KOPT-K1 (cell line): ENCODE results near the gene VIPR2.
"Not testable (repeated sequence)": the region's sequence is repeated elsewhere in the genome, so short reads cannot be mapped to it uniquely, and the experiment has no call there.

Experiments used
- H3K27ac ChIP-seq: fragments of 200-600 bp; sonication (generic); 2 replicates; pipeline ENCODE4 v1.5.1; 2016; ENCODE audit warnings: antibody characterized with exemption, mild to moderate bottlenecking, low read depth, low read length; ENCODE audit not compliant: poor library complexity, severe bottlenecking
- H3K36me3 ChIP-seq: fragments of 200-600 bp; sonication (generic); 2 replicates; pipeline ENCODE4 v1.5.1; 2017; ENCODE audit warnings: antibody characterized with exemption, mild to moderate bottlenecking, low read length, moderate library complexity; ENCODE audit not compliant: insufficient read depth
- H3K9me3 ChIP-seq: fragments of 200-600 bp; sonication (generic); 2 replicates; pipeline ENCODE4 v1.5.1; 2017; ENCODE audit warnings: antibody characterized with exemption, low read length, mild to moderate bottlenecking; ENCODE audit not compliant: insufficient read depth, poor library complexity, severe bottlenecking

The VIPR2 gene

GRCh38 chr7:159005618-159006017 lies 139.0 kb downstream of the VIPR2 start:
- H3K27ac ChIP-seq, result no peak overlapping the region
- H3K36me3 ChIP-seq, result no peaks in the 10 kb centered on the region
- no peaks in the 10 kb centered on the region for H3K9me3 ChIP-seq

- H3K27ac ChIP-seq, result no peak overlapping the region
- H3K9me3 ChIP-seq, result no peaks in the 10 kb centered on the region
These were observed 140.3 kb downstream of the VIPR2 start for GRCh38 chr7:159004411-159004810.

GRCh38 chr7:159001811-159002210 lies 142.9 kb downstream of the VIPR2 start:
- Histone ChIP-seq H3K27ac (no peak overlapping the region), H3K36me3 (no peaks in the 10 kb centered on the region), H3K9me3 (peaks cover 8% of the 10 kb centered on the region)

More at GRCh38 chr7:159004411-159004810, 140.3 kb downstream of the VIPR2 start:
- no peaks in the 10 kb centered on the region for H3K36me3 ChIP-seq

- no peaks in the 10 kb centered on the region for H3K36me3 ChIP-seq
- peaks cover 9% of the 10 kb centered on the region for H3K9me3 ChIP-seq
- no peak overlapping the region for H3K27ac ChIP-seq
These were observed 143.7 kb downstream of the VIPR2 start for GRCh38 chr7:159000859-159001435.

- H3K9me3 ChIP-seq, result peaks cover 9% of the 10 kb centered on the region
- H3K36me3 ChIP-seq, result no peaks in the 10 kb centered on the region
- H3K27ac ChIP-seq, result no peak overlapping the region
These were observed 144.6 kb downstream of the VIPR2 start for GRCh38 chr7:159000070-159000469.

- Histone ChIP-seq H3K36me3 (no peaks in the 10 kb centered on the region), H3K9me3 (peaks cover 15% of the 10 kb centered on the region), H3K27ac (no peak overlapping the region)
These were observed 145.2 kb downstream of the VIPR2 start for GRCh38 chr7:158999496-158999895.

- peaks cover 19% of the 10 kb centered on the region for H3K9me3 ChIP-seq
- not testable (repeated sequence) for H3K36me3 ChIP-seq, H3K27ac ChIP-seq
These were observed 146.4 kb downstream of the VIPR2 start for GRCh38 chr7:158998261-158998660.

GRCh38 chr7:158997471-158997870 lies 147.2 kb downstream of the VIPR2 start:
- no peak overlapping the region for H3K27ac ChIP-seq
- peaks cover 19% of the 10 kb centered on the region for H3K9me3 ChIP-seq
- H3K36me3 ChIP-seq, result no peaks in the 10 kb centered on the region

GRCh38 chr7:158997110-158997453 lies 147.6 kb downstream of the VIPR2 start:
- Histone ChIP-seq H3K36me3 (no peaks in the 10 kb centered on the region), H3K27ac (no peak overlapping the region), H3K9me3 (peaks cover 19% of the 10 kb centered on the region)

GRCh38 chr7:158996214-158997109 lies 148.2 kb downstream of the VIPR2 start:
- H3K36me3 ChIP-seq, result no peaks in the 10 kb centered on the region
- H3K9me3 ChIP-seq, result peaks cover 19% of the 10 kb centered on the region
- no peak overlapping the region for H3K27ac ChIP-seq

- H3K9me3 ChIP-seq, result peaks cover 19% of the 10 kb centered on the region
- no peaks in the 10 kb centered on the region for H3K36me3 ChIP-seq
- H3K27ac ChIP-seq, result no peak overlapping the region
These were observed 149.2 kb downstream of the VIPR2 start for GRCh38 chr7:158995514-158995913.

- peaks cover 19% of the 10 kb centered on the region for H3K9me3 ChIP-seq
- H3K27ac ChIP-seq, result no peak overlapping the region
- no peaks in the 10 kb centered on the region for H3K36me3 ChIP-seq
These were observed 150.0 kb downstream of the VIPR2 start for GRCh38 chr7:158994687-158995086.

- Histone ChIP-seq H3K36me3 (no peaks in the 10 kb centered on the region), H3K9me3 (peaks cover 19% of the 10 kb centered on the region), H3K27ac (no peak overlapping the region)
These were observed 151.1 kb downstream of the VIPR2 start for GRCh38 chr7:158993591-158993990.

GRCh38 chr7:158992759-158993158 lies 151.9 kb downstream of the VIPR2 start:
- Histone ChIP-seq H3K27ac (no peak overlapping the region), H3K36me3 (no peaks in the 10 kb centered on the region), H3K9me3 (peaks cover 19% of the 10 kb centered on the region)

- Histone ChIP-seq H3K27ac (no peak overlapping the region), H3K36me3 (no peaks in the 10 kb centered on the region), H3K9me3 (peaks cover 13% of the 10 kb centered on the region)
These were observed 152.6 kb downstream of the VIPR2 start for GRCh38 chr7:158991824-158992621.
